ENCODE measurements around the gene LDB2.

LDB2 gene

GRCh38 chr4:16676230-16676770, 222.1 kb downstream of the LDB2 start:
- Histone ChIP-seq H3K4me2 (ENCODE audit: low read length) (no peak overlapping the region), H3K4me3 (ENCODE audit: low read depth, low read length) (no peak overlapping the region), H3K4me1 (no peaks in the 10 kb centered on the region), H2AFZ (no peak overlapping the region), H3K9ac (no peak overlapping the region), H3K27me3 (ENCODE audit: control insufficient read depth, insufficient read depth, low read length) (no peaks in the 10 kb centered on the region), H3K9me3 (ENCODE audit: control insufficient read depth, low read length) (no peaks in the 10 kb centered on the region), H3K27ac (no peak overlapping the region), H3K79me2 (no peaks in the 10 kb centered on the region), H3K36me3 (ENCODE audit: control insufficient read depth, insufficient read depth, low read length) (no peaks in the 10 kb centered on the region)
- TF ChIP-seq CTCF (IDR thresholded peaks at IDR 0.05) = no peak

- H3K27ac ChIP-seq = no peak overlapping the region
- no peaks in the 10 kb centered on the region for H3K79me2 ChIP-seq
- H3K36me3 ChIP-seq (ENCODE audit: control insufficient read depth, insufficient read depth, low read length) = no peaks in the 10 kb centered on the region
- no peak overlapping the region for H3K4me2 ChIP-seq (ENCODE audit: low read length)
- no peaks in the 10 kb centered on the region for H3K4me1 ChIP-seq
- H3K4me3 ChIP-seq (ENCODE audit: low read depth, low read length) = no peak overlapping the region
- TF ChIP-seq CTCF (IDR thresholded peaks at IDR 0.05) = no peak
- no peak overlapping the region for H3K9ac ChIP-seq
- no peak overlapping the region for H2AFZ ChIP-seq
- H3K27me3 ChIP-seq (ENCODE audit: control insufficient read depth, insufficient read depth, low read length) = no peaks in the 10 kb centered on the region
- no peaks in the 10 kb centered on the region for H3K9me3 ChIP-seq (ENCODE audit: control insufficient read depth, low read length)
Observed at GRCh38 chr4:16674082-16674481, 224.4 kb downstream of the LDB2 start.

- H2AFZ ChIP-seq = no peak overlapping the region
- H3K4me2 ChIP-seq (ENCODE audit: low read length) = no peak overlapping the region
- H3K4me3 ChIP-seq (ENCODE audit: low read depth, low read length) = no peak overlapping the region
- no peaks in the 10 kb centered on the region for H3K27me3 ChIP-seq (ENCODE audit: control insufficient read depth, insufficient read depth, low read length)
- no peak overlapping the region for H3K9ac ChIP-seq
- no peaks in the 10 kb centered on the region for H3K9me3 ChIP-seq (ENCODE audit: control insufficient read depth, low read length)
- no peak for TF ChIP-seq CTCF (IDR thresholded peaks at IDR 0.05)
- no peak overlapping the region for H3K27ac ChIP-seq
- H3K79me2 ChIP-seq = no peaks in the 10 kb centered on the region
- no peaks in the 10 kb centered on the region for H3K4me1 ChIP-seq
- no peaks in the 10 kb centered on the region for H3K36me3 ChIP-seq (ENCODE audit: control insufficient read depth, insufficient read depth, low read length)
Observed at GRCh38 chr4:16672421-16672820, 226.0 kb downstream of the LDB2 start.

- no peaks in the 10 kb centered on the region for H3K9me3 ChIP-seq (ENCODE audit: control insufficient read depth, low read length)
- H3K9ac ChIP-seq = no peak overlapping the region
- no peak overlapping the region for H3K27ac ChIP-seq
- no peak overlapping the region for H3K4me2 ChIP-seq (ENCODE audit: low read length)
- no peaks in the 10 kb centered on the region for H3K27me3 ChIP-seq (ENCODE audit: control insufficient read depth, insufficient read depth, low read length)
- no peaks in the 10 kb centered on the region for H3K36me3 ChIP-seq (ENCODE audit: control insufficient read depth, insufficient read depth, low read length)
- no peak for TF ChIP-seq CTCF (IDR thresholded peaks at IDR 0.05)
- no peaks in the 10 kb centered on the region for H3K79me2 ChIP-seq
- no peaks in the 10 kb centered on the region for H3K4me1 ChIP-seq
- no peak overlapping the region for H3K4me3 ChIP-seq (ENCODE audit: low read depth, low read length)
- no peak overlapping the region for H2AFZ ChIP-seq
Observed at GRCh38 chr4:16671741-16672140, 226.7 kb downstream of the LDB2 start.

GRCh38 chr4:16670727-16671126, 227.7 kb downstream of the LDB2 start:
- Histone ChIP-seq H3K27me3 (ENCODE audit: control insufficient read depth, insufficient read depth, low read length) (no peaks in the 10 kb centered on the region), H2AFZ (no peak overlapping the region), H3K36me3 (ENCODE audit: control insufficient read depth, insufficient read depth, low read length) (no peaks in the 10 kb centered on the region), H3K4me2 (ENCODE audit: low read length) (no peak overlapping the region), H3K4me1 (no peaks in the 10 kb centered on the region), H3K9ac (no peak overlapping the region), H3K27ac (no peak overlapping the region), H3K4me3 (ENCODE audit: low read depth, low read length) (no peak overlapping the region), H3K79me2 (no peaks in the 10 kb centered on the region), H3K9me3 (ENCODE audit: control insufficient read depth, low read length) (no peaks in the 10 kb centered on the region)
- no peak for TF ChIP-seq CTCF (IDR thresholded peaks at IDR 0.05)
